HCT116 (cell line): ENCODE measurements around the gene GRK1. TPM values are rescaled to one million over a fixed set of nuclear protein-coding genes. Genes with fewer than 3 reads are reported as not detected.

Experiments
- ATAC-seq: fragments of 200-7000 bp; cut with Tn5 transposase; 2 replicates; pipeline ENCODE4 v1.9.1; 2020; ENCODE audit warnings: mild to moderate bottlenecking, moderate library complexity
- BruUV-seq: library from RNA; stranded (reverse); fragments of 400-500 nt; replicated peaks from 2 replicates; lab custom pipeline; 2021; lab: Mats Ljungman, UMichigan
- CTCF ChIA-PET: fragments of 300-600 bp; sonication (Branson Sonifier 250); formaldehyde crosslinking; loops from one replicate; lab custom pipeline; 2021; ENCODE audit warnings: antibody characterized with exemption; lab: Charles Lee
- POLR2A ChIA-PET: fragments of 300-600, 350-600 bp; sonication (Branson Sonifier 250); formaldehyde crosslinking; loops from one replicate; lab custom pipeline; 2021; ENCODE audit warnings: antibody characterized with exemption; lab: Charles Lee
- RAD21 ChIA-PET, 2 experiments: fragments of 300-600 bp; sonication (Branson Sonifier 250); formaldehyde crosslinking; loops; one replicate each; lab custom pipeline; 2023; ENCODE audit warnings: low total read pairs in 2 of 2; ENCODE audit not compliant: uncharacterized antibody in 2 of 2, unreplicated experiment in 2 of 2, low non-redundant PET in 1 of 2; lab: Charles Lee
- DNase-seq: peaks from one replicate; pipeline ENCODE4 v3.0.0-alpha.2; 2010; ENCODE audit warnings: low read depth, low spot score
- H2AFZ ChIP-seq: fragments of 200-600 bp; shearing (Covaris generic), sonication (generic); 2 replicates; pipeline ENCODE4 v1.6.1; 2017; ENCODE audit warnings: low read depth, mixed run types, mixed read lengths, antibody characterized with exemption, low read length; ENCODE audit not compliant: poor library complexity, severe bottlenecking
- H3K27ac ChIP-seq: 2 replicates; pipeline ENCODE4 v1.5.1; 2012; ENCODE audit warnings: low read depth, low read length
- H3K27me3 ChIP-seq: fragments of 200-600 bp; sonication (generic); 2 replicates; pipeline ENCODE4 v1.6.1; 2016; ENCODE audit warnings: mixed run types, low read length, mixed read lengths; ENCODE audit not compliant: insufficient read depth
- H3K36me3 ChIP-seq, 2 experiments: fragments of 200-500 bp in 1 of 2; fragments of 200-600 bp in 1 of 2; sonication (Bioruptor generic) in 1 of 2; sonication (generic) in 1 of 2; 2 replicates each; pipeline versions ENCODE4 v1.5.1 to v1.6.1; 2014 to 2016; ENCODE audit warnings: low read length in 2 of 2, inconsistent platforms in 1 of 2, mixed read lengths in 1 of 2, mixed run types in 1 of 2; ENCODE audit not compliant: insufficient read depth in 2 of 2, control insufficient read depth in 1 of 2
- H3K4me1 ChIP-seq, 2 experiments: fragments of 200-600 bp in 1 of 2; sonication (generic) in 1 of 2; 2 replicates each; pipeline versions ENCODE4 v1.5.1 to v1.6.1; 2012 to 2017; ENCODE audit warnings: low read length in 2 of 2, inconsistent platforms in 1 of 2, mild to moderate bottlenecking in 1 of 2, mixed read lengths in 1 of 2, mixed run types in 1 of 2, moderate library complexity in 1 of 2; ENCODE audit not compliant: insufficient read depth in 2 of 2, control insufficient read depth in 1 of 2
- H3K4me2 ChIP-seq: fragments of 200-600 bp; sonication (generic); 2 replicates; pipeline ENCODE4 v1.6.1; 2017; ENCODE audit warnings: mixed run types, low read length, mixed read lengths
- H3K4me3 ChIP-seq, 2 experiments: fragments of 200-600 bp in 1 of 2; sonication (generic) in 1 of 2; replicated peaks in 1 of 2; 2 replicates each; pipeline ENCODE4 v1.5.1; 2011 to 2016; ENCODE audit warnings: low read length in 2 of 2, control low read depth in 1 of 2, low read depth in 1 of 2, mild to moderate bottlenecking in 1 of 2, mixed read lengths in 1 of 2, mixed run types in 1 of 2
- H3K79me2 ChIP-seq: fragments of 200-600 bp; sonication (generic); 2 replicates; pipeline ENCODE4 v1.6.1; 2017; ENCODE audit warnings: mild to moderate bottlenecking, mixed run types, low read length, moderate library complexity, mixed read lengths; ENCODE audit not compliant: insufficient read depth
- H3K9ac ChIP-seq: fragments of 200-600 bp; sonication (generic); 2 replicates; pipeline ENCODE4 v1.6.1; 2016; ENCODE audit warnings: low read length, mixed read lengths
- H3K9me2 ChIP-seq: fragments of 200-600 bp; sonication (generic), shearing (Covaris generic); 2 replicates; pipeline ENCODE4 v1.6.1; 2017; ENCODE audit warnings: mixed run types, mild to moderate bottlenecking, moderate library complexity; ENCODE audit not compliant: insufficient read depth
- H3K9me3 ChIP-seq, 2 experiments: fragments of 200-500 bp in 1 of 2; fragments of 200-600 bp in 1 of 2; sonication (Bioruptor generic) in 1 of 2; sonication (generic) in 1 of 2; 2 replicates each; pipeline ENCODE4 v1.6.1; 2014 to 2017; ENCODE audit warnings: low read length in 2 of 2, mixed read lengths in 2 of 2, inconsistent platforms in 1 of 2, low read depth in 1 of 2, mild to moderate bottlenecking in 1 of 2, mixed run types in 1 of 2, moderate library complexity in 1 of 2; ENCODE audit not compliant: control insufficient read depth in 1 of 2, insufficient read depth in 1 of 2
- H4K20me1 ChIP-seq: fragments of 200-600 bp; sonication (generic), shearing (Covaris generic); 2 replicates; pipeline ENCODE4 v1.6.1; 2017; ENCODE audit warnings: mixed run types, mild to moderate bottlenecking, moderate library complexity; ENCODE audit not compliant: insufficient read depth
- CBX3 ChIP-seq: IDR thresholded peaks from 2 replicates; pipeline ENCODE4 v1.6.1; 2012; ENCODE audit warnings: low read depth
- CEBPB ChIP-seq: IDR thresholded peaks from 2 replicates; pipeline ENCODE4 v1.6.1; 2012; ENCODE audit warnings: low read depth
- EGR1 ChIP-seq: IDR thresholded peaks from 2 replicates; pipeline ENCODE4 v1.6.1; 2012; ENCODE audit warnings: low read depth
- ELF1 ChIP-seq: IDR thresholded peaks from 2 replicates; pipeline ENCODE4 v1.6.1; 2012; ENCODE audit warnings: low read depth, borderline replicate concordance
- EZH2 ChIP-seq: fragments of 200-600 bp; sonication (generic); IDR thresholded peaks from 2 replicates; pipeline ENCODE4 v1.6.1; 2017; ENCODE audit warnings: antibody characterized with exemption, mixed run types
- EZH2phosphoT487 ChIP-seq: fragments of 200-600 bp; IDR thresholded peaks from 2 replicates; pipeline ENCODE4 v1.6.1; 2018; ENCODE audit warnings: antibody characterized with exemption, borderline replicate concordance
- FOSL1 ChIP-seq: IDR thresholded peaks from 2 replicates; pipeline ENCODE4 v1.6.1; 2012; ENCODE audit warnings: low read depth
- JUND ChIP-seq: IDR thresholded peaks from 2 replicates; pipeline ENCODE4 v1.6.1; 2012
- POLR2A ChIP-seq: IDR thresholded peaks from 2 replicates; pipeline ENCODE4 v1.7.0; 2011; ENCODE audit warnings: borderline replicate concordance; ENCODE audit not compliant: insufficient read depth, insufficient read length; ENCODE audit errors: extremely low read depth
- POLR2AphosphoS5 ChIP-seq: IDR thresholded peaks from 2 replicates; pipeline ENCODE4 v1.6.1; 2011; ENCODE audit warnings: mild to moderate bottlenecking, low read depth, low read length, moderate library complexity
- RAD21 ChIP-seq: IDR thresholded peaks from 2 replicates; pipeline ENCODE4 v1.6.1; 2012; ENCODE audit warnings: low read depth, mild to moderate bottlenecking
- SIN3A ChIP-seq: IDR thresholded peaks from 2 replicates; pipeline ENCODE4 v1.6.1; 2012; ENCODE audit warnings: low read depth
- SRF ChIP-seq: IDR thresholded peaks from 2 replicates; pipeline ENCODE4 v1.6.1; 2012; ENCODE audit warnings: low read depth
- YY1 ChIP-seq: IDR thresholded peaks from 2 replicates; pipeline ENCODE4 v1.6.1; 2011; ENCODE audit warnings: low read length, low read depth, moderate library complexity, mild to moderate bottlenecking; ENCODE audit not compliant: insufficient replicate concordance; ENCODE audit errors: extremely low read depth
- ZFX ChIP-seq: fragments of 450-650 bp; IDR thresholded peaks from 2 replicates; pipeline ENCODE4 v1.6.1; 2017
- intact Hi-C: fragments of 100-400 bp; cut with micrococcal nuclease; formaldehyde crosslinking; loops from 2 replicates; pipeline ENCODE4 v1.10.0; 2022
- total RNA-seq: library from RNA; stranded (reverse); gene quantifications from one replicate; pipeline ENCODE4 v1.2.1, GENCODE V29; 2021; ENCODE audit not compliant: unreplicated experiment
- TF ChIP-seq, protein P1 (sequence below): IDR thresholded peaks from 2 replicates; pipeline ENCODE4 v1.6.1; 2011; ENCODE audit warnings: mild to moderate bottlenecking, low read length, moderate library complexity; ENCODE audit not compliant: insufficient replicate concordance; ENCODE audit errors: extremely low read depth
- TF ChIP-seq, protein P2 (sequence below), 3 experiments: fragments of 200-600 bp in 1 of 3; sonication (generic) in 1 of 3; IDR thresholded peaks in 2 of 3; conservative IDR thresholded peaks in 1 of 3; 2 replicates each; pipeline ENCODE4 v1.5.1; 2012 to 2017; ENCODE audit warnings: low read depth in 2 of 3, low read length in 2 of 3, antibody characterized with exemption in 1 of 3, borderline replicate concordance in 1 of 3, control low read depth in 1 of 3, mild to moderate bottlenecking in 1 of 3, mixed read lengths in 1 of 3, mixed run types in 1 of 3, moderate library complexity in 1 of 3; ENCODE audit not compliant: insufficient read depth in 1 of 3
- TF ChIP-seq, protein P3 (sequence below): IDR thresholded peaks from 2 replicates; pipeline ENCODE4 v1.6.1; 2012

Gene GRK1
- total RNA-seq, 1 experiment from 2014 or later: not detected

DNA sequence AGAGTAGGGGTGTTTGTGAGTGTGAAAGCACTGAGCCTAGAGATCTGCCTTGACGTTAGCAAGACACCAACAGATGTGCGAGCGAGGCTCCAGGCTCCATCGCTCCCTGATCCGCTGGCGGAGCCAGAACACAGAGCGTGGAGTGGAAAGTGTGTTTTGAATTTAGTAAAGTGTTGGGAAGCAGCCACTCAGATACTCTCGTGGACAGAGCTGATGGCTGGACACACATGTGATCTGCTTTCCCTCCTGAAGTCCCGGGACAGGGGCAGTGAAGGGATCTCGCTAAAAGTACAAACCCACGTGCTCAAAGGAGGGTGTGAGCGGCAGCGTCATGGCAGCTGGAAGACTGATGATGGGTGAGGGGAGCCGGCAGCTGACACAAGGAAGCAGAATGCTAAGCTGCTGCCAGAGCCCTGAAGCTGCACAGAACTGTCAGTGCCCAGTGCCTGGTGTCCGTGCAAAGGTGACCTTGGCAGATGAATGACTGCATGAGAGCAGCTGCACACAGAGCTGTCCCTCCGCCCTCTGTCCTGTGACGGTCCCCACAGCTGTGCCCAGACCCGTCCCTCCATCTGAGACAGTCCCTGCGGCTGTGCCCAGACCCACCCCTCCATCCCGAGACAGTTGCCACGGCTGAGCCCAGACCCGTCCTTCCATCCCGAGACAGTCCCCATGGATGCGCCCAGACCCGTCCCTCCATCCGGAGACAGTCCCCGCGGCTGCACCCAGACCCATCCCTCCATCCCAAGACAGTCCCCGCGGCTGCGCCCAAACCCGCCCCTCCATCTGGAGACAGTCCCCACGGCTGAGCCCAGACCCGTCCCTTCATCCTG is 62.4 kb downstream of the GRK1 start:
- intact Hi-C loops: no loop called here
- ATAC-seq: no peak

More for the DNA sequence above, 62.4 kb downstream of the GRK1 start:
- Histone ChIP-seq H3K27ac (no peak overlapping the region), H3K4me3 (no peak overlapping the region), H3K36me3 (no peaks in the 10 kb centered on the region), H3K79me2 (no peaks in the 10 kb centered on the region), H3K4me2 (no peak overlapping the region), H3K9ac (no peak overlapping the region), H2AFZ (no peak overlapping the region), H3K9me2 (no peaks in the 10 kb centered on the region), H4K20me1 (no peaks in the 10 kb centered on the region), H3K27me3 (no peaks in the 10 kb centered on the region), H3K4me1 (peaks cover 2 to 6% of the 10 kb centered on the region in 2 experiments; a peak in 2 of 4 replicates), H3K9me3 (peaks cover 0 to 5% of the 10 kb centered on the region in 2 experiments; a peak in 2 of 4 replicates)
- CTCF ChIA-PET: no interaction called here
- BruUV-seq: no TSS peak
- RAD21 ChIA-PET: no interaction called here
- TF ChIP-seq POLR2A (no peak), JUND (no peak), CBX3 (no peak), ELF1 (no peak), EGR1 (no peak), SRF (no peak), EZH2phosphoT487 (no peak), RAD21 (no peak), YY1 (no peak), POLR2AphosphoS5 (no peak), FOSL1 (no peak), SIN3A (no peak), CEBPB (no peak), ZFX (no peak), EZH2 (no peak)
- TF ChIP-seq, protein P1, sequence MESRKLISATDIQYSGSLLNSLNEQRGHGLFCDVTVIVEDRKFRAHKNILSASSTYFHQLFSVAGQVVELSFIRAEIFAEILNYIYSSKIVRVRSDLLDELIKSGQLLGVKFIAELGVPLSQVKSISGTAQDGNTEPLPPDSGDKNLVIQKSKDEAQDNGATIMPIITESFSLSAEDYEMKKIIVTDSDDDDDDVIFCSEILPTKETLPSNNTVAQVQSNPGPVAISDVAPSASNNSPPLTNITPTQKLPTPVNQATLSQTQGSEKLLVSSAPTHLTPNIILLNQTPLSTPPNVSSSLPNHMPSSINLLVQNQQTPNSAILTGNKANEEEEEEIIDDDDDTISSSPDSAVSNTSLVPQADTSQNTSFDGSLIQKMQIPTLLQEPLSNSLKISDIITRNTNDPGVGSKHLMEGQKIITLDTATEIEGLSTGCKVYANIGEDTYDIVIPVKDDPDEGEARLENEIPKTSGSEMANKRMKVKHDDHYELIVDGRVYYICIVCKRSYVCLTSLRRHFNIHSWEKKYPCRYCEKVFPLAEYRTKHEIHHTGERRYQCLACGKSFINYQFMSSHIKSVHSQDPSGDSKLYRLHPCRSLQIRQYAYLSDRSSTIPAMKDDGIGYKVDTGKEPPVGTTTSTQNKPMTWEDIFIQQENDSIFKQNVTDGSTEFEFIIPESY: no peak
- TF ChIP-seq, protein P2, sequence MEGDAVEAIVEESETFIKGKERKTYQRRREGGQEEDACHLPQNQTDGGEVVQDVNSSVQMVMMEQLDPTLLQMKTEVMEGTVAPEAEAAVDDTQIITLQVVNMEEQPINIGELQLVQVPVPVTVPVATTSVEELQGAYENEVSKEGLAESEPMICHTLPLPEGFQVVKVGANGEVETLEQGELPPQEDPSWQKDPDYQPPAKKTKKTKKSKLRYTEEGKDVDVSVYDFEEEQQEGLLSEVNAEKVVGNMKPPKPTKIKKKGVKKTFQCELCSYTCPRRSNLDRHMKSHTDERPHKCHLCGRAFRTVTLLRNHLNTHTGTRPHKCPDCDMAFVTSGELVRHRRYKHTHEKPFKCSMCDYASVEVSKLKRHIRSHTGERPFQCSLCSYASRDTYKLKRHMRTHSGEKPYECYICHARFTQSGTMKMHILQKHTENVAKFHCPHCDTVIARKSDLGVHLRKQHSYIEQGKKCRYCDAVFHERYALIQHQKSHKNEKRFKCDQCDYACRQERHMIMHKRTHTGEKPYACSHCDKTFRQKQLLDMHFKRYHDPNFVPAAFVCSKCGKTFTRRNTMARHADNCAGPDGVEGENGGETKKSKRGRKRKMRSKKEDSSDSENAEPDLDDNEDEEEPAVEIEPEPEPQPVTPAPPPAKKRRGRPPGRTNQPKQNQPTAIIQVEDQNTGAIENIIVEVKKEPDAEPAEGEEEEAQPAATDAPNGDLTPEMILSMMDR (IDR thresholded peaks at IDR 0.05 in 2 of 3, conservative IDR thresholded peaks at IDR 0.05 in 1 of 3; ENCODE audit: borderline replicate concordance in 1 of 3, insufficient read depth in 1 of 3, low read depth in 2 of 3, low read length in 2 of 3): no peak
- TF ChIP-seq, protein P3, sequence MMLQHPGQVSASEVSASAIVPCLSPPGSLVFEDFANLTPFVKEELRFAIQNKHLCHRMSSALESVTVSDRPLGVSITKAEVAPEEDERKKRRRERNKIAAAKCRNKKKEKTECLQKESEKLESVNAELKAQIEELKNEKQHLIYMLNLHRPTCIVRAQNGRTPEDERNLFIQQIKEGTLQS: no peak
- no peak for DNase-seq
- POLR2A ChIA-PET: no interaction called here
